ENCODE measurements around the gene SCN3A. TPM values are rescaled to one million over a fixed set of nuclear protein-coding genes. Genes with fewer than 3 reads are reported as not detected.

SCN3A gene
- total and polyA plus RNA-seq, 2 experiments from 2014 or later, result 0.06 TPM; not detected in 1

GRCh38 chr2:165192729-165193128 lies 11.1 kb downstream of the SCN3A start:
- H3K4me3 ChIP-seq, result no peak overlapping the region
- DNase-seq (ENCODE audit: low read depth in 1 of 2, low spot score in 1 of 2), result no peak
- H3K4me1 ChIP-seq (ENCODE audit: low read depth), result no peaks in the 10 kb centered on the region
- H3K36me3 ChIP-seq, result no peaks in the 10 kb centered on the region
- no peak for TF ChIP-seq CTCF (IDR thresholded peaks at IDR 0.05; ENCODE audit: low read depth, low read length)
- H3K27me3 ChIP-seq, result no peaks in the 10 kb centered on the region
- H3K9me3 ChIP-seq (ENCODE audit: low read depth), result no peaks in the 10 kb centered on the region
- no peak overlapping the region for H3K27ac ChIP-seq

GRCh38 chr2:165191096-165191728 lies 12.6 kb downstream of the SCN3A start:
- no peak for TF ChIP-seq CTCF (IDR thresholded peaks at IDR 0.05; ENCODE audit: low read depth, low read length)

GRCh38 chr2:165185633-165186032 lies 18.2 kb downstream of the SCN3A start:
- no peak for TF ChIP-seq CTCF (IDR thresholded peaks at IDR 0.05; ENCODE audit: low read depth, low read length)
- Histone ChIP-seq H3K27ac (no peak overlapping the region), H3K9me3 (ENCODE audit: low read depth) (no peaks in the 10 kb centered on the region), H3K36me3 (no peaks in the 10 kb centered on the region), H3K4me3 (no peak overlapping the region), H3K4me1 (ENCODE audit: low read depth) (no peaks in the 10 kb centered on the region), H3K27me3 (no peaks in the 10 kb centered on the region)
- no peak for DNase-seq (ENCODE audit: low read depth in 1 of 2, low spot score in 1 of 2)

More at GRCh38 chr2:165191096-165191728, 12.6 kb downstream of the SCN3A start:
- H3K36me3 ChIP-seq, result no peaks in the 10 kb centered on the region
- no peaks in the 10 kb centered on the region for H3K9me3 ChIP-seq (ENCODE audit: low read depth)
- no peak overlapping the region for H3K4me3 ChIP-seq
- DNase-seq (ENCODE audit: low read depth in 1 of 2, low spot score in 1 of 2), result no peak
- H3K27ac ChIP-seq, result no peak overlapping the region
- no peaks in the 10 kb centered on the region for H3K4me1 ChIP-seq (ENCODE audit: low read depth)
- no peaks in the 10 kb centered on the region for H3K27me3 ChIP-seq

GRCh38 chr2:165182029-165182428 lies 21.8 kb downstream of the SCN3A start:
- no peak for DNase-seq (ENCODE audit: low read depth in 1 of 2, low spot score in 1 of 2)
- Histone ChIP-seq H3K9me3 (ENCODE audit: low read depth) (no peaks in the 10 kb centered on the region), H3K27ac (no peak overlapping the region), H3K4me3 (no peak overlapping the region), H3K27me3 (no peaks in the 10 kb centered on the region), H3K36me3 (no peaks in the 10 kb centered on the region), H3K4me1 (ENCODE audit: low read depth) (no peaks in the 10 kb centered on the region)
- TF ChIP-seq CTCF (IDR thresholded peaks at IDR 0.05; ENCODE audit: low read depth, low read length), result no peak

- Histone ChIP-seq H3K4me3 (no peak overlapping the region), H3K27me3 (no peaks in the 10 kb centered on the region), H3K4me1 (ENCODE audit: low read depth) (no peaks in the 10 kb centered on the region), H3K9me3 (ENCODE audit: low read depth) (no peaks in the 10 kb centered on the region), H3K36me3 (no peaks in the 10 kb centered on the region), H3K27ac (no peak overlapping the region)
- TF ChIP-seq CTCF (IDR thresholded peaks at IDR 0.05; ENCODE audit: low read depth, low read length), result no peak
- DNase-seq (ENCODE audit: low read depth in 1 of 2, low spot score in 1 of 2), result no peak
Observed at GRCh38 chr2:165176780-165177179, 27.1 kb downstream of the SCN3A start.
